ENCODE measurements around the gene KPTN. TPM values are rescaled to one million over a fixed set of nuclear protein-coding genes. Genes with fewer than 3 reads are reported as not detected.

KPTN gene
- total RNA-seq, 1 experiment from 2014 or later: 17.6 TPM

DNA sequence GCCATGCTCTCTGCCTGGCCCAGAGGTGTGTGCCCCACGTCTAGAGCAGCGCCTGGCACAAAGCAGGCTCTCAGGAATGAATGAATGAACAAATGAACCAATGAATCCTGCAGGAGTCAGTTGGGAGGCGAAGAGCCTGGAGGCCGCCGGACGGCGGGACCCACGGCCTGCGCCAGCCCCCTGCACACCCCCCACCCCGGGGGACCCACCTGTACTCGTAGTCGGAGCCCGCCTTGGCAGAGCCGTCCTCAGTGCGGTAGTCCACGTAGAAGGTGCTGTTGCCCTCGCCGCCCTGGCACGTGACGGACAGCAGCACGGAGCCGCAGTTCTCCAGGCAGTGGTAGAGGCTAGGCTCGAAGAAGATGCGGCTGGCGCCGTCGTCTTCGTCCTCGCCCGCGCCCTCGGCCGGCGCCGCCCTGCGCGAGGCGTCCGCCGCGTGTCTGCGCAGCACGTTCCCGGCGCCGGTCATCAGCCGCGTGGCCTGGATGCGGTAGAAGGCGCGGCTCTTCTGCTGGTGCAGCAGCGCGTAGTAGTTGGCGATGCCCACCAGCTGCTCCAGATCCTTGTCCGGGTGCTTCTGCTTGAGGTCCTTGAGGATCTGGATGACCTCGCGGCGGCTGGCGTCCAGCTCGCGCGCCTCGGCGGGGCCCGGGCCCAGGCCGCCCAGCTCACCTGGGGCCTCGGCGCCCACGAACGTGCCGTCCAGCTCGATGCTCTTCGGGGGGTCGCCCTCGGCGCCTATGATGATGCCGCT is 27.1 kb downstream of the KPTN start:
- BruUV-seq (replicated peaks): no TSS peak
- Mint-ChIP-seq H3K9me3 (ENCODE audit: unreplicated experiment) (peaks cover 14% of the 10 kb centered on the region), H3K27ac (ENCODE audit: low read depth, unreplicated experiment) (no peak overlapping the region), H3K4me3 (ENCODE audit: unreplicated experiment) (no peak overlapping the region), H3K27me3 (ENCODE audit: insufficient read depth, unreplicated experiment) (peaks cover 17% of the 10 kb centered on the region), H3K4me1 (ENCODE audit: insufficient read depth, unreplicated experiment) (no peaks in the 10 kb centered on the region), H3K36me3 (ENCODE audit: insufficient read depth, unreplicated experiment) (no peaks in the 10 kb centered on the region)
- DNase-seq (ENCODE audit: unreplicated experiment): no peak
- intact Hi-C loops (cut with micrococcal nuclease): no loop called here
- no peak for TF ChIP-seq CTCF (IDR thresholded peaks at IDR 0.05; ENCODE audit: unreplicated experiment)
- CTCF ChIA-PET: no interaction called here
- POLR2A ChIA-PET: no interaction called here

GRCh38 chr19:47450478-47450877 is 33.5 kb downstream of the KPTN start:
- POLR2A ChIA-PET: interaction anchor here (0.6 to 0.7 kb wide), 2 partner anchors 33 to 1401 kb away, joined by 3 read pairs; no protein-coding TSS in a partner anchor
- H3K27me3 Mint-ChIP-seq (ENCODE audit: insufficient read depth, unreplicated experiment): peaks cover 63% of the 10 kb centered on the region

GRCh38 chr19:47448360-47448727 is 35.7 kb downstream of the KPTN start:
- intact Hi-C loops (cut with micrococcal nuclease): no loop called here
- no peak overlapping the region for H3K27ac Mint-ChIP-seq (ENCODE audit: low read depth, unreplicated experiment)
- no TSS peak for BruUV-seq (replicated peaks)

More at GRCh38 chr19:47450478-47450877, 33.5 kb downstream of the KPTN start:
- H3K4me1 Mint-ChIP-seq (ENCODE audit: insufficient read depth, unreplicated experiment): peaks cover 4% of the 10 kb centered on the region
- H3K9me3 Mint-ChIP-seq (ENCODE audit: unreplicated experiment): peaks cover 9% of the 10 kb centered on the region
- no peaks in the 10 kb centered on the region for H3K36me3 Mint-ChIP-seq (ENCODE audit: insufficient read depth, unreplicated experiment)
- no peak overlapping the region for H3K4me3 Mint-ChIP-seq (ENCODE audit: unreplicated experiment)
- CTCF ChIA-PET: interaction anchor here (0.6 to 1.3 kb wide), 4 partner anchors 14 to 154 kb away, joined by 3 to 6 read pairs (median 4); partner anchors contain the start of gene KPTN
- no peak for TF ChIP-seq CTCF (IDR thresholded peaks at IDR 0.05; ENCODE audit: unreplicated experiment)
- intact Hi-C loops (cut with micrococcal nuclease): no loop called here
- H3K27ac Mint-ChIP-seq (ENCODE audit: low read depth, unreplicated experiment): no peak overlapping the region
- DNase-seq (ENCODE audit: unreplicated experiment): no peak
- no TSS peak for BruUV-seq (replicated peaks)

More at GRCh38 chr19:47448360-47448727, 35.7 kb downstream of the KPTN start:
- DNase-seq (ENCODE audit: unreplicated experiment): no peak
- Mint-ChIP-seq H3K4me1 (ENCODE audit: insufficient read depth, unreplicated experiment) (peaks cover 10% of the 10 kb centered on the region), H3K4me3 (ENCODE audit: unreplicated experiment) (no peak overlapping the region), H3K36me3 (ENCODE audit: insufficient read depth, unreplicated experiment) (no peaks in the 10 kb centered on the region), H3K27me3 (ENCODE audit: insufficient read depth, unreplicated experiment) (peaks cover 72% of the 10 kb centered on the region), H3K9me3 (ENCODE audit: unreplicated experiment) (peaks cover 5% of the 10 kb centered on the region)
- POLR2A ChIA-PET: no interaction called here
- TF ChIP-seq CTCF (IDR thresholded peaks at IDR 0.05; ENCODE audit: unreplicated experiment): no peak
- CTCF ChIA-PET: interaction anchor here (1.0 kb wide), 1 partner anchor 12 kb away, joined by 5 read pairs; no protein-coding TSS in a partner anchor
